ENCODE data around the gene PTPRK.

The PTPRK gene

DNA sequence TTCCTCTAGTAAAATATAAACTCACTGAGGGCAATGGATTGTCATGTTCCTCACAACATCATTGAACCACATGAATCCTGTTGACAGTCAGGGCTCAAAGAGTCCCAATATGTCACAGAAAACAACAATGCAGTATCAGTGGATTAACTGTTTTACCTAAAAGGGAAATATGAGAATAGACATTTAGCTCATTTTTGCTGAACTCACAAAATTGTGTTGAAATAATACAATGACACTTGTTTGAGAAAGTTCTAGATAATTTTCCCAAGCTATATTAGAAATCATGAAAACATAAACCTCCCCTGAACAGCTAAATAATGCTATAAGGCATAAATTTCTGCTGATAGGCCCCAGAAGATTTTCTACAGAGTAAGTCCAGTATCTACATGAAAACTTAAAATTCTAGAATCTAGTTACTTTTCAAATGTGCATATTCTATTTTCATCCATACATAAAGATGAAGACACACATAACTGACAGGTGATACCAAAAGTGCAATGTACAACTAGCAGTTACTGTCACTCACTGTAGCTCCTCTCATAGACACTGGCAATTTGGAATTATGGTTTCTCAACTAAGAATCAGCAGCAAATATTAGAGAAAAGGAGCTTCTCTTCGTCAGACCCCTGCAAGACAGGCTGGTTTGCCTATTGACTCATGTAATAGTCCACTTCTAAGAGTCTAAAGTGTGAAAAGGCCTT lies 269.9 kb downstream of the PTPRK start:
- TF ChIP-seq ZNF8 (CRISPR knock-in tag; IDR thresholded peaks at IDR 0.05): no peak
- TF ChIP-seq, protein P1, sequence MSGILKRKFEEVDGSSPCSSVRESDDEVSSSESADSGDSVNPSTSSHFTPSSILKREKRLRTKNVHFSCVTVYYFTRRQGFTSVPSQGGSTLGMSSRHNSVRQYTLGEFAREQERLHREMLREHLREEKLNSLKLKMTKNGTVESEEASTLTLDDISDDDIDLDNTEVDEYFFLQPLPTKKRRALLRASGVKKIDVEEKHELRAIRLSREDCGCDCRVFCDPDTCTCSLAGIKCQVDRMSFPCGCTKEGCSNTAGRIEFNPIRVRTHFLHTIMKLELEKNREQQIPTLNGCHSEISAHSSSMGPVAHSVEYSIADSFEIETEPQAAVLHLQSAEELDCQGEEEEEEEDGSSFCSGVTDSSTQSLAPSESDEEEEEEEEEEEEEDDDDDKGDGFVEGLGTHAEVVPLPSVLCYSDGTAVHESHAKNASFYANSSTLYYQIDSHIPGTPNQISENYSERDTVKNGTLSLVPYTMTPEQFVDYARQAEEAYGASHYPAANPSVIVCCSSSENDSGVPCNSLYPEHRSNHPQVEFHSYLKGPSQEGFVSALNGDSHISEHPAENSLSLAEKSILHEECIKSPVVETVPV (CRISPR knock-in tag; IDR thresholded peaks at IDR 0.05): no peak
- ATAC-seq: no peak

DNA sequence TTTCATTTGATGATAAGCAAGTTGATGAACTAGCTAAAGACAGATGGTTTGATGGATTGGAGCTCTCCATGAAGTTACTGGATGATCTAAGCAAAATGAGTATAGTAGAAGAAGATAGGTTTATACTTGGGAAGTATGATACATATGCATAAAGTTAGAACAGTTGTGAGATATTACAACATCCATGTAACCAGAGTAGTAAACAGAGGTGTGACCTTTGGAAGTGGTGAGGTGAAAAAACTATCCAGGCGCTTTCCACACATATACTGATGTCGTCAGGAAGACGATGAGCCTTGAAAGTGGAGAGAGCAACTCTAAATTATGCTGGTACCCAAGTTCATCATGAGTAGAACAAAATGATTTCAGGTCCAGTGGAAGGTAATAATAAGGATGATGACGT lies 271.0 kb downstream of the PTPRK start:
- no peak for ATAC-seq
- no peak for TF ChIP-seq OSR1 (CRISPR knock-in tag; IDR thresholded peaks at IDR 0.05)
- TF ChIP-seq BACH2 (CRISPR knock-in tag; IDR thresholded peaks at IDR 0.05; ENCODE audit: borderline replicate concordance): no peak
- TF ChIP-seq, protein P1 (CRISPR knock-in tag; IDR thresholded peaks at IDR 0.05): no peak
- no peak for TF ChIP-seq SNAI2 (CRISPR knock-in tag; IDR thresholded peaks at IDR 0.05)
- TF ChIP-seq ZNF565 (CRISPR knock-in tag; conservative IDR thresholded peaks at IDR 0.05; ENCODE audit: low read depth): no peak
- TF ChIP-seq TOX (CRISPR knock-in tag; IDR thresholded peaks at IDR 0.05; ENCODE audit: borderline replicate concordance): no peak
- no peak for TF ChIP-seq ZNF8 (CRISPR knock-in tag; IDR thresholded peaks at IDR 0.05)
- TF ChIP-seq ISL1 (CRISPR knock-in tag; IDR thresholded peaks at IDR 0.05): no peak
- TF ChIP-seq ZC3H10 (CRISPR knock-in tag; IDR thresholded peaks at IDR 0.05): no peak
- no peak for TF ChIP-seq TCF4 (CRISPR knock-in tag; IDR thresholded peaks at IDR 0.05; ENCODE audit: borderline replicate concordance)
- TF ChIP-seq RARB (CRISPR knock-in tag; IDR thresholded peaks at IDR 0.05): no peak
- TF ChIP-seq, protein P2, sequence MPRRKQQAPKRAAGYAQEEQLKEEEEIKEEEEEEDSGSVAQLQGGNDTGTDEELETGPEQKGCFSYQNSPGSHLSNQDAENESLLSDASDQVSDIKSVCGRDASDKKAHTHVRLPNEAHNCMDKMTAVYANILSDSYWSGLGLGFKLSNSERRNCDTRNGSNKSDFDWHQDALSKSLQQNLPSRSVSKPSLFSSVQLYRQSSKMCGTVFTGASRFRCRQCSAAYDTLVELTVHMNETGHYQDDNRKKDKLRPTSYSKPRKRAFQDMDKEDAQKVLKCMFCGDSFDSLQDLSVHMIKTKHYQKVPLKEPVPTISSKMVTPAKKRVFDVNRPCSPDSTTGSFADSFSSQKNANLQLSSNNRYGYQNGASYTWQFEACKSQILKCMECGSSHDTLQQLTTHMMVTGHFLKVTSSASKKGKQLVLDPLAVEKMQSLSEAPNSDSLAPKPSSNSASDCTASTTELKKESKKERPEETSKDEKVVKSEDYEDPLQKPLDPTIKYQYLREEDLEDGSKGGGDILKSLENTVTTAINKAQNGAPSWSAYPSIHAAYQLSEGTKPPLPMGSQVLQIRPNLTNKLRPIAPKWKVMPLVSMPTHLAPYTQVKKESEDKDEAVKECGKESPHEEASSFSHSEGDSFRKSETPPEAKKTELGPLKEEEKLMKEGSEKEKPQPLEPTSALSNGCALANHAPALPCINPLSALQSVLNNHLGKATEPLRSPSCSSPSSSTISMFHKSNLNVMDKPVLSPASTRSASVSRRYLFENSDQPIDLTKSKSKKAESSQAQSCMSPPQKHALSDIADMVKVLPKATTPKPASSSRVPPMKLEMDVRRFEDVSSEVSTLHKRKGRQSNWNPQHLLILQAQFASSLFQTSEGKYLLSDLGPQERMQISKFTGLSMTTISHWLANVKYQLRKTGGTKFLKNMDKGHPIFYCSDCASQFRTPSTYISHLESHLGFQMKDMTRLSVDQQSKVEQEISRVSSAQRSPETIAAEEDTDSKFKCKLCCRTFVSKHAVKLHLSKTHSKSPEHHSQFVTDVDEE (CRISPR knock-in tag; IDR thresholded peaks at IDR 0.05): no peak
- no peak for TF ChIP-seq ZFP30 (CRISPR knock-in tag; IDR thresholded peaks at IDR 0.05)
- TF ChIP-seq ZFP3 (CRISPR knock-in tag; IDR thresholded peaks at IDR 0.05): no peak
- TF ChIP-seq, protein P3, sequence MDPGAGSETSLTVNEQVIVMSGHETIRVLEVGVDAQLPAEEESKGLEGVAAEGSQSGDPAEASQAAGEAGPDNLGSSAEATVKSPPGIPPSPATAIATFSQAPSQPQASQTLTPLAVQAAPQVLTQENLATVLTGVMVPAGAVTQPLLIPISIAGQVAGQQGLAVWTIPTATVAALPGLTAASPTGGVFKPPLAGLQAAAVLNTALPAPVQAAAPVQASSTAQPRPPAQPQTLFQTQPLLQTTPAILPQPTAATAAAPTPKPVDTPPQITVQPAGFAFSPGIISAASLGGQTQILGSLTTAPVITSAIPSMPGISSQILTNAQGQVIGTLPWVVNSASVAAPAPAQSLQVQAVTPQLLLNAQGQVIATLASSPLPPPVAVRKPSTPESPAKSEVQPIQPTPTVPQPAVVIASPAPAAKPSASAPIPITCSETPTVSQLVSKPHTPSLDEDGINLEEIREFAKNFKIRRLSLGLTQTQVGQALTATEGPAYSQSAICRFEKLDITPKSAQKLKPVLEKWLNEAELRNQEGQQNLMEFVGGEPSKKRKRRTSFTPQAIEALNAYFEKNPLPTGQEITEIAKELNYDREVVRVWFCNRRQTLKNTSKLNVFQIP (CRISPR knock-in tag; IDR thresholded peaks at IDR 0.05; ENCODE audit: borderline replicate concordance, low read depth): no peak
- no peak for TF ChIP-seq CSDC2 (CRISPR knock-in tag; IDR thresholded peaks at IDR 0.05)
- no peak for TF ChIP-seq GLIS3 (CRISPR knock-in tag; IDR thresholded peaks at IDR 0.05)

DNA sequence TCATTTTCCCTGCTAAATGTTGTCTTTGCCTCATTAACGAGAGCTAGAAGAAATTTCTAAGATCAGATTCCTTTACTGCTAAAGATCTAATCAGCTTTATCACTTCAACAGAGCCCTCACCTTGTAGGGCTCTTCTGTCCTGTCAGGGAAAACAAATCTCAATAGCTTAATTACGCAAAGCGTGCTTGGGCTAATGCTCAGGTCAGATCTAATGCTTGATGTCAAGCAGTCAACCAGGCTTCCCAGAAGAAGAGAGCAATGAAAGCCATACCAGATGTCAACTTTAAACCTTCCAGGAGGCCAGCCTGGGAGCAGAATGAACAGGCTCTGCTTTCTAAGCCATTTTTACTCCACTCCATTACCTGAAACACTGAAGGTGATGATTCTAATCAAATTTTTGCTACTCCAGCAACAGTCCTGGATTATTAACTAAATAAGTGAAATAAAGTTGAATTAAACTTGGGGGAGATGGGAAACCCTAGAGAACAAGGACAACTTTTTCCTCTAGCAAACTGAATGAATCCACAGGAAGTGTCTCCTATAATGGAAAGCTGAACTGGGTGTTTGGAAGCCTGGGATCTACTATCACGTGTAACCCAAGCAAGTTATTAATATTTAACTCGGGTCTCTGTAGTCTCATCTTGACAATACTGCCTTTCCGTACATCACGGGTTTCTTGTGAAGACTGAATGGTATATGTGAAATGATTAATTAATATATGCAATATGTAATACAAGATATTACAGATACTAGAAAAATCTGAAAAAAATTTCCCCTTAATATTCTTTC lies 273.7 kb downstream of the PTPRK start:
- no peak for ATAC-seq
- no peak for TF ChIP-seq GLIS3 (CRISPR knock-in tag; IDR thresholded peaks at IDR 0.05)
- no peak for TF ChIP-seq ESRRG (CRISPR knock-in tag; IDR thresholded peaks at IDR 0.05)
- no peak for TF ChIP-seq ZNF8 (CRISPR knock-in tag; IDR thresholded peaks at IDR 0.05)
- no peak for TF ChIP-seq BACH2 (CRISPR knock-in tag; IDR thresholded peaks at IDR 0.05; ENCODE audit: borderline replicate concordance)
- TF ChIP-seq OSR1 (CRISPR knock-in tag; IDR thresholded peaks at IDR 0.05): no peak
- TF ChIP-seq, protein P1 (CRISPR knock-in tag; IDR thresholded peaks at IDR 0.05): no peak

All from SK-N-SH treated with all-trans-retinoic acid at 6 μM for 48 hours (cell line).